DND-41 (cell line): ENCODE data around the gene PHF8.

Experiments
- ATAC-seq: fragments of 200-7000 bp; cut with Tn5 transposase; 3 replicates; pipeline ENCODE4 v1.9.1; 2021; ENCODE audit warnings: low read depth; ENCODE audit not compliant: insufficient read depth
- DNase-seq: peaks from one replicate; pipeline ENCODE4 v3.0.0-alpha.2; 2020
- H2AFZ ChIP-seq: 2 replicates; pipeline ENCODE4 v1.6.0; 2012; ENCODE audit warnings: low read depth, low read length
- H3K27ac ChIP-seq: 2 replicates; pipeline ENCODE4 v1.5.1; 2012; ENCODE audit warnings: low read length, inconsistent platforms
- H3K27me3 ChIP-seq: fragments of 200-600 bp; sonication (generic); 2 replicates; pipeline ENCODE4 v1.6.0; 2012; ENCODE audit warnings: low read length, mild to moderate bottlenecking, inconsistent platforms; ENCODE audit not compliant: insufficient read depth, poor library complexity
- H3K36me3 ChIP-seq: 2 replicates; pipeline ENCODE4 v1.5.1; 2012; ENCODE audit warnings: low read length, inconsistent platforms; ENCODE audit not compliant: insufficient read depth
- H3K4me1 ChIP-seq: 2 replicates; pipeline ENCODE4 v1.5.1; 2012; ENCODE audit warnings: mild to moderate bottlenecking, low read length; ENCODE audit not compliant: insufficient read depth
- H3K4me2 ChIP-seq: 2 replicates; pipeline ENCODE4 v1.6.0; 2012; ENCODE audit warnings: mild to moderate bottlenecking, moderate library complexity, low read length, inconsistent platforms; ENCODE audit not compliant: insufficient read depth
- H3K4me3 ChIP-seq, 2 experiments: fragments of 200-600 bp in 1 of 2; shearing (Covaris generic) in 1 of 2; 2 replicates each; pipeline ENCODE4 v1.5.1; 2012 to 2016; ENCODE audit warnings: inconsistent platforms in 2 of 2, low read length in 2 of 2, mild to moderate bottlenecking in 2 of 2, low read depth in 1 of 2, moderate library complexity in 1 of 2
- H3K79me2 ChIP-seq: 2 replicates; pipeline ENCODE4 v1.6.0; 2012; ENCODE audit warnings: low read length, inconsistent platforms; ENCODE audit not compliant: insufficient read depth
- H3K9ac ChIP-seq: 2 replicates; pipeline ENCODE4 v1.6.0; 2012; ENCODE audit warnings: low read depth, mild to moderate bottlenecking, inconsistent platforms, low read length, moderate library complexity
- H3K9me3 ChIP-seq: 2 replicates; pipeline ENCODE4 v1.5.1; 2012; ENCODE audit warnings: low read length, moderate library complexity, mild to moderate bottlenecking, inconsistent platforms; ENCODE audit not compliant: insufficient read depth, severe bottlenecking
- H4K20me1 ChIP-seq: 2 replicates; pipeline ENCODE4 v1.6.0; 2012; ENCODE audit warnings: low read length; ENCODE audit not compliant: insufficient read depth
- CTCF ChIP-seq: IDR thresholded peaks from 2 replicates; pipeline ENCODE4 v1.5.1; 2012; ENCODE audit warnings: borderline replicate concordance, low read length, moderate library complexity, mild to moderate bottlenecking; ENCODE audit not compliant: poor library complexity, severe bottlenecking; ENCODE audit errors: extremely low read depth
- EZH2 ChIP-seq: IDR thresholded peaks from 3 replicates; pipeline ENCODE4 v1.6.1; 2012; ENCODE audit warnings: borderline replicate concordance, low read depth, mild to moderate bottlenecking, moderate library complexity, low read length, inconsistent platforms; ENCODE audit not compliant: severe bottlenecking

PHF8 gene

DNA sequence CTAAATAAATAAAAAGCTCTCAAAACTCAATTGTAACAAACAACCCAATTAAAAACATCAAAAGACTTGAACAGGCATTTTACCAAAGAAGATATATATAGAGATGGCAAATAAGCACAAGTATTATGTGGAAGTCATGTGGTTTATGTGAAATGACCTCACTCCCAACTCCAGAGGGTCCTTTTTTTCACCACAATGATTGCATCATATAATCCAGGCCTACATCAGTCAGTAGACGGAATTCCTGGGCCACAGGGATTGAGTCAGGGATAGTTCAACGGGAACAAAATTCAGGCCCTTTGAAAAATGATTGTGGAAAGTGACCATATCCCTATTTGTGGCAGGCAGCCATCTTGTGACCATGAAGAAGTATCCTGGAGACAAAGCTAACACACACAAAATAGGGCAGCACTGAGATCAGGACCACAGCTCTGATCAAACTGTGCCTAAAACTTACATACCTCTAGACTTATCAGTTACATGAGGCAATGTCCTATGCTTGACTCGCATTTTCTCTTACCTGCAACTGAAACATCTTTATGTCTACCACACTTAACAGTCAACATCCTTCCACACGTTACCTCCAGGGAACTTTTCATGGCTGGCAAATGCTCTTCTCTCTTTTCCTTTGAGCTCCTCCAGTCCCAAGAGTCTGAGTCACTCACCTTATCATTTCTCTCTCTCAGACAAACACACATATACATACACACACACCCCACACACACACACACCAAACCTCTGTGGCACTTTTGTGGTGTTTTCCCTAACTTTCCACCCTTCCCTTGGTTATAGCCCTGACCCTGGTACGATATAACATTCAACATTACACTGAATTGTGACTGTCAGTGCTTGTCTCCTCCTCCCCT is 113.5 kb downstream of the PHF8 start:
- Histone ChIP-seq H3K79me2 (no peaks in the 10 kb centered on the region), H4K20me1 (no peaks in the 10 kb centered on the region), H3K4me2 (no peak overlapping the region), H3K9me3 (no peaks in the 10 kb centered on the region), H3K27ac (no peak overlapping the region), H3K36me3 (no peaks in the 10 kb centered on the region), H3K4me3 (no peak overlapping the region), H3K9ac (no peak overlapping the region), H3K4me1 (no peaks in the 10 kb centered on the region), H3K27me3 (no peaks in the 10 kb centered on the region), H2AFZ (no peak overlapping the region)
- ATAC-seq, result no peak
- TF ChIP-seq EZH2, result no peak
- TF ChIP-seq CTCF, result no peak
- DNase-seq, result no peak

DNA sequence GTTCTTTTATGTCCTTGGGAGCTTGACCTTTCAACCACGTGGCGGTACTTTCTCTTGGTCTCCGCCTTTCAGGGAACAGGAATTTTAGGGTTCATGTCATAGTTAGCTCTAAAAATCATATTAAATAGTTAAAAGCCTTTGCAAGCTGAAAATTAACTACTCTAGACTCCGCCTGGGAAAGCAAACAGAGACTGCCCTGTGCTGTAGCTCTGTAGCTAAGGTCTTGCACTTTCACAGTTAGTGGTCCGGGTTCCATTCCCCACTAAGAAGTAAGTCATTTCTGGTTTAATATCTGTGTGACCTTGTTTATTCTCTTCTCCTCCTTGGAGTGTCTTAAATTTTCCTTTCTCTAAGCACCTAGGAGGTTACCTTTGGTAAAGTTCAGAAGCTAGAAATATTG is 118.2 kb downstream of the PHF8 start:
- ATAC-seq, result no peak
- no peak overlapping the region for H2AFZ ChIP-seq
- TF ChIP-seq EZH2, result no peak
- no peak for TF ChIP-seq CTCF
- no peaks in the 10 kb centered on the region for H3K9me3 ChIP-seq
- H3K4me3 ChIP-seq, result no peak overlapping the region
- no peaks in the 10 kb centered on the region for H3K79me2 ChIP-seq
- no peak overlapping the region for H3K4me2 ChIP-seq
- no peak overlapping the region for H3K27ac ChIP-seq
- H3K36me3 ChIP-seq, result no peaks in the 10 kb centered on the region
- H3K27me3 ChIP-seq, result no peaks in the 10 kb centered on the region
- no peaks in the 10 kb centered on the region for H4K20me1 ChIP-seq
- no peak overlapping the region for H3K9ac ChIP-seq
- no peak for DNase-seq
- no peaks in the 10 kb centered on the region for H3K4me1 ChIP-seq

DNA sequence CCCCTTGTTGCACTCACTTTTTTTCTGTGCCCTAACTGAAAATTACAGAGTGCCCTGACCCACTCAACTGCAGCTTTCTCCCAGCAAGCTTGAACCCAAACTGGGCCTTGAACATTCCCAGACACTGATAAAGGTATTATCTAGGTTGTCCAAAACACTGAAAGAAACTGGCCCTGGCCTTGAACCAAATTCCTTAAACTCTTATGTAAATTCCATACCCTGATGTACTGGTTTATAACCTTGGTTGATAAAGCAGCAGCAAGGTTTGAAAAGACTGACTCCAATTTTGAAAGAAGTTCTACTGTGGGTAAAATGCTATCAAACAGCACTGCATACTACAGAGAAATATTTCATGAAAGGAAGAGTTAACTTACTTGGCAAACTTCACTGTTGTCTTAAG is 125.6 kb downstream of the PHF8 start:
- Histone ChIP-seq H3K9me3 (no peaks in the 10 kb centered on the region), H3K9ac (no peak overlapping the region), H3K27me3 (no peaks in the 10 kb centered on the region), H4K20me1 (no peaks in the 10 kb centered on the region), H3K36me3 (no peaks in the 10 kb centered on the region), H3K4me3 (no peak overlapping the region), H3K27ac (no peak overlapping the region), H2AFZ (no peak overlapping the region), H3K4me1 (no peaks in the 10 kb centered on the region), H3K4me2 (no peak overlapping the region), H3K79me2 (no peaks in the 10 kb centered on the region)
- DNase-seq (no peak), ATAC-seq (no peak)
- TF ChIP-seq EZH2 (no peak), CTCF (no peak)

DNA sequence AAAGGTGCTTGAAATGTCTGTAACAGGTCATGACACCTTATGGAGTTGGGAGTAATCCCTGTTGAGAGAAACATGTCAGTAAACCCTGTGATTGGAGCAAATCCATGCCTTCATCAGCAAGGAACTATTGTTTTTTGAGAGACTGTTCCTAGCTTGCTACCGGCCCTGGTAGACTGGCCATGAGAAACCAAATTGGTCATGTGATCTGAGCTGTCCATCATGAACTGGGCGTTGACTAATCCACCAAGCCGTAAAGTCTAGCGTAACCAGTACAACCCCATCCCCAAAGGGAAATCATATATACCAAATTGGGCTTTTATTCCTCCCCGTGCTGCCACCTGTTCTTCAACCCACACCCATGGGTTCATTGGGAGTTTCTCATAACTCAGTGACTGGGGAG is 143.7 kb downstream of the PHF8 start:
- no peak overlapping the region for H3K9ac ChIP-seq
- TF ChIP-seq EZH2, result no peak
- TF ChIP-seq CTCF, result no peak
- no peak for ATAC-seq
- no peak overlapping the region for H3K27ac ChIP-seq
- H3K36me3 ChIP-seq, result no peaks in the 10 kb centered on the region
- H3K27me3 ChIP-seq, result no peaks in the 10 kb centered on the region
- no peaks in the 10 kb centered on the region for H3K79me2 ChIP-seq
- H3K4me1 ChIP-seq, result no peaks in the 10 kb centered on the region
- H3K9me3 ChIP-seq, result no peaks in the 10 kb centered on the region
- no peak overlapping the region for H2AFZ ChIP-seq
- no peak overlapping the region for H3K4me3 ChIP-seq
- H4K20me1 ChIP-seq, result no peaks in the 10 kb centered on the region
- H3K4me2 ChIP-seq, result no peak overlapping the region
- no peak for DNase-seq
